B cell (primary cell): ENCODE data around the gene DLG1. TPM values are rescaled to one million over a fixed set of nuclear protein-coding genes. Genes with fewer than 3 reads are reported as not detected.

Experiments used
- ATAC-seq: fragments of 200-7000 bp; cut with Tn5 transposase; one replicate; pipeline ENCODE4 v1.10.0; 2021; ENCODE audit warnings: low read depth, mild to moderate bottlenecking, moderate number of reproducible peaks, moderate library complexity
- CTCF ChIA-PET: fragments of 350-600 bp; sonication (Branson Sonifier 250); formaldehyde crosslinking; loops from one replicate; lab custom pipeline; 2021; ENCODE audit warnings: antibody characterized with exemption, inconsistent platforms; lab: Charles Lee
- POLR2A ChIA-PET: fragments of 350-600 bp; sonication (Branson Sonifier 250); formaldehyde crosslinking; loops from one replicate; lab custom pipeline; 2021; ENCODE audit warnings: antibody characterized with exemption; lab: Charles Lee
- DNase-seq: peaks from one replicate; pipeline ENCODE4 v3.0.0; 2013
- H2AFZ ChIP-seq: 2 replicates; pipeline ENCODE4 v1.6.1; 2012; ENCODE audit warnings: mild to moderate bottlenecking, low read depth, low read length; ENCODE audit not compliant: insufficient read depth, poor library complexity, severe bottlenecking
- H3K27ac ChIP-seq, 2 donors: 1 replicate in 1 of 2; 2 replicates in 1 of 2; pipeline ENCODE4 v1.5.1; 2012 to 2013; ENCODE audit warnings: low read length in 2 of 2, mild to moderate bottlenecking in 2 of 2, moderate library complexity in 1 of 2
- H3K27me3 ChIP-seq, 4 experiments: fragments of 200-600 bp in 1 of 4; sonication (generic) in 1 of 4; replicated peaks in 1 of 4; 1 replicate in 2 of 4; 2 replicates in 2 of 4; pipeline versions ENCODE4 v1.6.1 to v1.7.0; 2013 to 2016; ENCODE audit warnings: low read length in 3 of 4, mild to moderate bottlenecking in 2 of 4, mixed read lengths in 1 of 4, moderate library complexity in 1 of 4; ENCODE audit not compliant: insufficient read depth in 4 of 4, control insufficient read depth in 3 of 4; ENCODE audit errors: control extremely low read depth in 1 of 4
- H3K36me3 ChIP-seq, 2 experiments: replicated peaks in 1 of 2; 1 replicate in 1 of 2; 2 replicates in 1 of 2; pipeline versions ENCODE4 v1.6.1 to v1.7.1; 2013; ENCODE audit warnings: low read length in 1 of 2; ENCODE audit not compliant: insufficient read depth in 2 of 2, control insufficient read depth in 1 of 2; ENCODE audit errors: control extremely low read depth in 1 of 2, extremely low read depth in 1 of 2
- H3K4me1 ChIP-seq, 2 donors: fragments of 200-600 bp in 1 of 2; sonication (generic) in 1 of 2; 1 replicate in 1 of 2; 2 replicates in 1 of 2; pipeline versions ENCODE4 v1.5.1 to v1.6.1; 2013 to 2017; ENCODE audit warnings: low read length in 2 of 2; ENCODE audit not compliant: control insufficient read depth in 2 of 2, insufficient read depth in 2 of 2
- H3K4me2 ChIP-seq: replicated peaks from 2 replicates; pipeline ENCODE3; 2012; ENCODE audit warnings: mild to moderate bottlenecking, low read depth, low read length; ENCODE audit not compliant: poor library complexity, severe bottlenecking
- H3K4me3 ChIP-seq, 5 experiments: fragments of 200-600 bp in 1 of 5; sonication (generic) in 1 of 5; 1 replicate in 3 of 5; 2 replicates in 2 of 5; pipeline versions ENCODE4 v1.5.1 to v1.7.0; 2011 to 2016; ENCODE audit warnings: low read length in 4 of 5, mild to moderate bottlenecking in 4 of 5, low read depth in 2 of 5, control low read depth in 1 of 5, moderate library complexity in 1 of 5; ENCODE audit not compliant: insufficient read depth in 1 of 5; ENCODE audit errors: control extremely low read depth in 1 of 5, extremely low read depth in 1 of 5
- H3K79me2 ChIP-seq: fragments of 200-600 bp; sonication (generic); one replicate; pipeline ENCODE4 v1.6.0; 2016; ENCODE audit warnings: low read length; ENCODE audit not compliant: control insufficient read depth, insufficient read depth
- H3K9ac ChIP-seq: fragments of 200-600 bp; sonication (generic); 2 replicates; pipeline ENCODE4 v1.6.1; 2017; ENCODE audit warnings: mild to moderate bottlenecking, low read length, moderate library complexity
- H3K9me3 ChIP-seq, 3 donors: one replicate each; pipeline versions ENCODE4 v1.6.1 to v1.7.1; 2013; ENCODE audit warnings: low read length in 2 of 3; ENCODE audit not compliant: control insufficient read depth in 2 of 3, insufficient read depth in 1 of 3; ENCODE audit errors: control extremely low read depth in 1 of 3
- H4K20me1 ChIP-seq: 2 replicates; pipeline ENCODE4 v1.6.0; 2012; ENCODE audit warnings: mild to moderate bottlenecking, low read length; ENCODE audit not compliant: insufficient read depth, control insufficient read depth, poor library complexity, severe bottlenecking
- H3K27ac Mint-ChIP-seq: one replicate; pipeline ENCODE4 v1.8.0; 2021; ENCODE audit warnings: mixed read lengths
- H3K27me3 Mint-ChIP-seq: one replicate; pipeline ENCODE4 v1.8.0; 2021; ENCODE audit warnings: mixed read lengths
- H3K4me1 Mint-ChIP-seq: one replicate; pipeline ENCODE4 v1.8.0; 2021; ENCODE audit warnings: mixed read lengths
- H3K4me3 Mint-ChIP-seq: one replicate; pipeline ENCODE4 v1.8.0; 2021; ENCODE audit warnings: mixed read lengths
- H3K9me3 Mint-ChIP-seq: one replicate; pipeline ENCODE4 v1.8.0; 2022; ENCODE audit warnings: mixed read lengths; ENCODE audit not compliant: insufficient read depth
- CTCF ChIP-seq: fragments of 200-600 bp; IDR thresholded peaks from one replicate; pipeline ENCODE4 v1.8.0; 2022; ENCODE audit warnings: antibody characterized with exemption, mild to moderate bottlenecking
- EZH2 ChIP-seq: IDR thresholded peaks from 2 replicates; pipeline ENCODE4 v1.6.1; 2012; ENCODE audit warnings: borderline replicate concordance, low read depth, mild to moderate bottlenecking, moderate library complexity, low read length; ENCODE audit not compliant: insufficient read depth, poor library complexity, severe bottlenecking
- WGBS: methylation state at CpG from one replicate; pipeline ENCODE4 v1.1.5; 2013; ENCODE audit warnings: missing lambda C conversion rate; ENCODE audit not compliant: insufficient coverage; 5-methylcytosine and 5-hydroxymethylcytosine counted together
- intact Hi-C: fragments of 100-400 bp; cut with micrococcal nuclease; formaldehyde crosslinking; loops from one replicate; pipeline ENCODE4 v1.10.0; 2022
- polyA plus RNA-seq: library from polyadenylated mRNA; depleted of rRNA; stranded (reverse); fragments of >200 nt; gene quantifications from 2 replicates; pipeline ENCODE4 v1.2.3, GENCODE V29; 2012
- total RNA-seq, 2 donors: library from RNA; stranded (reverse); fragments of 120-200 nt in 1 of 2; gene quantifications; 1 replicate in 1 of 2; 2 replicates in 1 of 2; pipeline versions ENCODE4 v1.2.3 to v1.2.4, GENCODE V29; 2013 to 2022

DLG1 gene
- total and polyA plus RNA-seq, 2 donors (not counting 1 experiment from before 2014, with no cell fraction given) = 23.4 to 114 TPM

- no peaks in the 10 kb centered on the region for H3K36me3 ChIP-seq
- H3K4me3 ChIP-seq = no peak overlapping the region
- Mint-ChIP-seq H3K27ac (no peak overlapping the region), H3K9me3 (no peaks in the 10 kb centered on the region), H3K4me1 (no peaks in the 10 kb centered on the region), H3K4me3 (no peak overlapping the region), H3K27me3 (peaks cover 4% of the 10 kb centered on the region)
- H3K9me3 ChIP-seq = no peaks in the 10 kb centered on the region
- ATAC-seq (no peak), DNase-seq (no peak)
- H3K79me2 ChIP-seq = no peaks in the 10 kb centered on the region
- 77% methylated on average over 3 of the region's 6 CpGs for WGBS
- no peak overlapping the region for H3K27ac ChIP-seq
- H2AFZ ChIP-seq = no peak overlapping the region
- H4K20me1 ChIP-seq = no peaks in the 10 kb centered on the region
- intact Hi-C loops = no loop called here
- POLR2A ChIA-PET = no interaction called here
- TF ChIP-seq EZH2 (no peak), CTCF (no peak)
- no peak overlapping the region for H3K4me2 ChIP-seq
- CTCF ChIA-PET = no interaction called here
- H3K9ac ChIP-seq = no peak overlapping the region
- H3K27me3 ChIP-seq = no peaks in the 10 kb centered on the region
- H3K4me1 ChIP-seq = no peaks in the 10 kb centered on the region
Measured at GRCh38 chr3:197338586-197338985, 40.2 kb upstream of the DLG1 start.

- POLR2A ChIA-PET = no interaction called here
- WGBS = 98% methylated on average over 4 of the region's 4 CpGs
- Mint-ChIP-seq H3K27me3 (peaks cover 6% of the 10 kb centered on the region), H3K4me1 (no peaks in the 10 kb centered on the region), H3K9me3 (no peaks in the 10 kb centered on the region), H3K27ac (no peak overlapping the region), H3K4me3 (no peak overlapping the region)
- no peaks in the 10 kb centered on the region for H3K79me2 ChIP-seq
- H3K9ac ChIP-seq = no peak overlapping the region
- no peak overlapping the region for H3K27ac ChIP-seq
- no peaks in the 10 kb centered on the region for H4K20me1 ChIP-seq
- no peaks in the 10 kb centered on the region for H3K27me3 ChIP-seq
- H3K9me3 ChIP-seq = no peaks in the 10 kb centered on the region
- H3K4me1 ChIP-seq = no peaks in the 10 kb centered on the region
- no peak overlapping the region for H3K4me3 ChIP-seq
- no peaks in the 10 kb centered on the region for H3K36me3 ChIP-seq
- no peak overlapping the region for H3K4me2 ChIP-seq
- ATAC-seq = no peak
- H2AFZ ChIP-seq = no peak overlapping the region
- intact Hi-C loops = no loop called here
- CTCF ChIA-PET = interaction anchor here (0.6 kb wide), 1 partner anchor 49 kb away, joined by 4 read pairs; no protein-coding TSS in a partner anchor
- no peak for DNase-seq
- TF ChIP-seq CTCF (no peak), EZH2 (no peak)
Measured at GRCh38 chr3:197337656-197338055, 39.2 kb upstream of the DLG1 start.
